ENCODE results near the gene IFITM1. TPM values are rescaled to one million over a fixed set of nuclear protein-coding genes. Genes with fewer than 3 reads are reported as not detected.

The IFITM1 gene
- total RNA-seq, 1 donor = 76.4 TPM

DNA sequence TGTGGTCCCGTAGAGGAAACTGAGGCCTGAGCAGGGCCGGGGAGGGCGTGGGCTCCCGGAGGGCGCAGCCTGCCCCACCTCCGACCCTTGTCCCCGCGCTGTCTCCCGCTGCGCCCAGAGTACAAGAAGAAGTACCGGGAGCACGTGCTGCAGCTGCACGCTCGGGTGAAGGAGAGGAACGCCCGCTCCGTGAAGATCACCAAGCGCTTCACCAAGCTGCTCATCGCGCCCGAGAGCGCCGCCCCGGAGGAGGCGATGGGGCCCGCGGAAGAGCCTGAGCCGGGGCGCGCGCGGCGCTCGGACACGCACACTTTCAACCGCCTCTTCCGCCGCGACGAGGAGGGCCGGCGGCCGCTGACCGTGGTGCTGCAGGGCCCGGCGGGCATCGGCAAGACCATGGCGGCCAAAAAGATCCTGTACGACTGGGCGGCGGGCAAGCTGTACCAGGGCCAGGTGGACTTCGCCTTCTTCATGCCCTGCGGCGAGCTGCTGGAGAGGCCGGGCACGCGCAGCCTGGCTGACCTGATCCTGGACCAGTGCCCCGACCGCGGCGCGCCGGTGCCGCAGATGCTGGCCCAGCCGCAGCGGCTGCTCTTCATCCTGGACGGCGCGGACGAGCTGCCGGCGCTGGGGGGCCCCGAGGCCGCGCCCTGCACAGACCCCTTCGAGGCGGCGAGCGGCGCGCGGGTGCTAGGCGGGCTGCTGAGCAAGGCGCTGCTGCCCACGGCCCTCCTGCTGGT lies 33.7 kb upstream of the IFITM1 start:
- TF ChIP-seq, protein P1, sequence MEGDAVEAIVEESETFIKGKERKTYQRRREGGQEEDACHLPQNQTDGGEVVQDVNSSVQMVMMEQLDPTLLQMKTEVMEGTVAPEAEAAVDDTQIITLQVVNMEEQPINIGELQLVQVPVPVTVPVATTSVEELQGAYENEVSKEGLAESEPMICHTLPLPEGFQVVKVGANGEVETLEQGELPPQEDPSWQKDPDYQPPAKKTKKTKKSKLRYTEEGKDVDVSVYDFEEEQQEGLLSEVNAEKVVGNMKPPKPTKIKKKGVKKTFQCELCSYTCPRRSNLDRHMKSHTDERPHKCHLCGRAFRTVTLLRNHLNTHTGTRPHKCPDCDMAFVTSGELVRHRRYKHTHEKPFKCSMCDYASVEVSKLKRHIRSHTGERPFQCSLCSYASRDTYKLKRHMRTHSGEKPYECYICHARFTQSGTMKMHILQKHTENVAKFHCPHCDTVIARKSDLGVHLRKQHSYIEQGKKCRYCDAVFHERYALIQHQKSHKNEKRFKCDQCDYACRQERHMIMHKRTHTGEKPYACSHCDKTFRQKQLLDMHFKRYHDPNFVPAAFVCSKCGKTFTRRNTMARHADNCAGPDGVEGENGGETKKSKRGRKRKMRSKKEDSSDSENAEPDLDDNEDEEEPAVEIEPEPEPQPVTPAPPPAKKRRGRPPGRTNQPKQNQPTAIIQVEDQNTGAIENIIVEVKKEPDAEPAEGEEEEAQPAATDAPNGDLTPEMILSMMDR (IDR thresholded peaks at IDR 0.05; ENCODE audit: insufficient read depth, low read depth, low read length) = no peak
- peak; percentile 37 for DNase-seq (ENCODE audit: low read depth)
- H3K4me3 ChIP-seq (ENCODE audit: low read depth, low read length) = no peak overlapping the region

DNA sequence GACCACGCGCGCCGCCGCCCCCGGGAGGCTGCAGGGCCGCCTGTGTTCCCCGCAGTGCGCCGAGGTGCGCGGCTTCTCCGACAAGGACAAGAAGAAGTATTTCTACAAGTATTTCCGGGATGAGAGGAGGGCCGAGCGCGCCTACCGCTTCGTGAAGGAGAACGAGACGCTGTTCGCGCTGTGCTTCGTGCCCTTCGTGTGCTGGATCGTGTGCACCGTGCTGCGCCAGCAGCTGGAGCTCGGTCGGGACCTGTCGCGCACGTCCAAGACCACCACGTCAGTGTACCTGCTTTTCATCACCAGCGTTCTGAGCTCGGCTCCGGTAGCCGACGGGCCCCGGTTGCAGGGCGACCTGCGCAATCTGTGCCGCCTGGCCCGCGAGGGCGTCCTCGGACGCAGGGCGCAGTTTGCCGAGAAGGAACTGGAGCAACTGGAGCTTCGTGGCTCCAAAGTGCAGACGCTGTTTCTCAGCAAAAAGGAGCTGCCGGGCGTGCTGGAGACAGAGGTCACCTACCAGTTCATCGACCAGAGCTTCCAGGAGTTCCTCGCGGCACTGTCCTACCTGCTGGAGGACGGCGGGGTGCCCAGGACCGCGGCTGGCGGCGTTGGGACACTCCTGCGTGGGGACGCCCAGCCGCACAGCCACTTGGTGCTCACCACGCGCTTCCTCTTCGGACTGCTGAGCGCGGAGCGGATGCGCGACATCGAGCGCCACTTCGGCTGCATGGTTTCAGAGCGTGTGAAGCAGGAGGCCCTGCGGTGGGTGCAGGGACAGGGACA lies 32.9 kb upstream of the IFITM1 start:
- no peak for DNase-seq (ENCODE audit: low read depth)
- no peak overlapping the region for H3K4me3 ChIP-seq (ENCODE audit: low read depth, low read length)
- TF ChIP-seq, protein P1 (IDR thresholded peaks at IDR 0.05; ENCODE audit: insufficient read depth, low read depth, low read length) = no peak

GRCh38 chr11:281486-282161 lies 32.2 kb upstream of the IFITM1 start:
- no peak overlapping the region for H3K4me3 ChIP-seq (ENCODE audit: low read depth, low read length)
- TF ChIP-seq, protein P1 (IDR thresholded peaks at IDR 0.05; ENCODE audit: insufficient read depth, low read depth, low read length) = no peak
- no peak for DNase-seq (ENCODE audit: low read depth)

DNA sequence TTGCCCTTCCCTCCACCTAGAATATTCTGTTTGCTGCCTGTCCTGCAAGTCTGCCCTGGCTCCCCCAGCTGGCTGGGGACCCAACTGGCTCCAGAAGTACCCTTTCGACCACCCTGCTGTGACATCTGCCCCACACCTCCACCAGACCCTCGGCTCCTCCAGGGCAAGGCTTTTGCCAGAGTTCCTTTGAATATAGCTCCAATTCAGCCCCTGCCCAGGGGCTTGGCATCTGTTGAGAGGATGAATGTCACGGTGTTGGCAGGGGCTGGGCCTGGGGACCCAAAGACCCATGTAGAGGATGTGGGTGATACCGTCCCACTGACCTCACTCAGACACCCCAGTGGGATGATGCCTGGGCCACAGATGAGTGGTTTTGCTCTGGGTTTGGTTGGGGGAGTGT lies 31.7 kb upstream of the IFITM1 start:
- no peak overlapping the region for H3K4me3 ChIP-seq (ENCODE audit: low read depth, low read length)
- no peak for DNase-seq (ENCODE audit: low read depth)
- TF ChIP-seq, protein P1 (IDR thresholded peaks at IDR 0.05; ENCODE audit: insufficient read depth, low read depth, low read length) = no peak

- no peak for DNase-seq (ENCODE audit: low read depth)
- no peak overlapping the region for H3K4me3 ChIP-seq (ENCODE audit: low read depth, low read length)
- TF ChIP-seq, protein P1 (IDR thresholded peaks at IDR 0.05; ENCODE audit: insufficient read depth, low read depth, low read length) = no peak
Observed at GRCh38 chr11:282630-283360, 31.0 kb upstream of the IFITM1 start.

DNA sequence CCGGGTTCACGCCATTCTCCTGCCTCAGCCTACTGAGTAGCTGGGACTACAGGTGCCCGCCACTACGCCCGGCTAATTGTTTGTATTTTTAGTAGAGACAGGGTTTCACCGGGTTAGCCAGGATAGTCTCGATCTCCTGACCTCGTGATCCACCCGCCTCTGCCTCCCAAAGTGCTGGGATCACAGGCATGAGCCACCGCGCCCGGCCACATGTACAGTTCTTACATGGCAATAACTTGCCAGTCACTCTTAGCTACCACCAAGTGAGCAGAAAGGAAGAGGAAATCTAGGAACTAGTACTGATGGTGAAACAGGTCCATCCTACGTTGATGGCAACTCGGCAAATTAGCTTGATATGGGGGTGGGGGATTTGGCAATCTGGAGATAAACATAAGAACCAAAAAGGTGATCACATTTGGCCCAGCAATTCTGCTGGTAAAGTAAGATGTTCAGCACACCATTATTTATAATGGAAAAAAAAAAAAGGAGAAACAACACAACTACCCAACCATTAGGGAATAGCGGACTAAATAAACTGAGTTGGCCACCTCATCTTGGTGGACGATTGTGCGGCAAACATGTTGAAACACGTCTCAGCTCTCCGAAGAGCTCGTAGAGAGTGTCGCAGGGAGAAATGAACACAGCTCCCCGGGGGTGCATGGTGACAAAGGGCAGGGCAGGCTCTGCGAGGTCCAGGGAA lies 30.3 kb upstream of the IFITM1 start:
- no peak for DNase-seq (ENCODE audit: low read depth)
- TF ChIP-seq, protein P1 (IDR thresholded peaks at IDR 0.05; ENCODE audit: insufficient read depth, low read depth, low read length) = no peak
- no peak overlapping the region for H3K4me3 ChIP-seq (ENCODE audit: low read depth, low read length)

Data from fibroblast of villous mesenchyme (primary cell).